ENCODE results near the gene ARHGDIB. TPM values are rescaled to one million over a fixed set of nuclear protein-coding genes. Genes with fewer than 3 reads are reported as not detected.

ARHGDIB gene
- total and polyA plus RNA-seq, 10 of the 15 experiments (the other 5 are each of a cell fraction or from before 2014, with no cell fraction given): 796 to 2,849 (median 1,346) TPM

DNA sequence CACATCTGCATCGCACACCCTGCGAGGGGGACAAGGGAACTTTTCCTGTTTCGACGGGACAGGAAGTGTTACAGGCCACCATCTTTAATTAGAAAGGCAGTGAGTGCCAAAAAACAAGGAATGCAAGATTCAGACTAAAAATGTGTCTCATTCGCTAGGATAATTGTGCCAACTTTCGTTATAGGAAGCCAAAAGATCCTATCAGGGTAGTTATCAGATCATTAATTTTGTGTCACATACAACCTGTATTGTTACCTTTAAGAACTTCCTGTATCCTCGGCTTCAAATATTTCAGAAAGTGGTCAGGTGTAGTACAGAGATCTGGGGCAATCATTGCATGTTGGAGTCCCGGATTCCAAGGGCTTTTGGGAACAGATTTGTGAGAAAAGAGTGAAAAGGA is 56.5 kb downstream of the ARHGDIB start:
- no TSS peak for BruUV-seq (replicated peaks)
- H3K9ac ChIP-seq (ENCODE audit: control insufficient read depth, insufficient read depth, low read length): no peak overlapping the region
- H3K27ac ChIP-seq (ENCODE audit: control insufficient read depth, insufficient read depth): no peak overlapping the region
- no peak for DNase-seq (ENCODE audit: low read depth, low spot score)
- H3K9me3 ChIP-seq (replicated peaks; ENCODE audit: control insufficient read depth, insufficient read depth, low read length): no peaks in the 10 kb centered on the region
- in situ Hi-C loops (cut with MboI) (no loop called here), intact Hi-C loops (cut with micrococcal nuclease; ENCODE audit: unreplicated experiment) (no loop called here)
- WGBS (ENCODE audit: insufficient coverage, insufficient replicate concordance, low lambda C conversion rate, missing lambda C conversion rate): 78% methylated on average over 8 of the region's 8 CpGs
- TF ChIP-seq, protein P1, sequence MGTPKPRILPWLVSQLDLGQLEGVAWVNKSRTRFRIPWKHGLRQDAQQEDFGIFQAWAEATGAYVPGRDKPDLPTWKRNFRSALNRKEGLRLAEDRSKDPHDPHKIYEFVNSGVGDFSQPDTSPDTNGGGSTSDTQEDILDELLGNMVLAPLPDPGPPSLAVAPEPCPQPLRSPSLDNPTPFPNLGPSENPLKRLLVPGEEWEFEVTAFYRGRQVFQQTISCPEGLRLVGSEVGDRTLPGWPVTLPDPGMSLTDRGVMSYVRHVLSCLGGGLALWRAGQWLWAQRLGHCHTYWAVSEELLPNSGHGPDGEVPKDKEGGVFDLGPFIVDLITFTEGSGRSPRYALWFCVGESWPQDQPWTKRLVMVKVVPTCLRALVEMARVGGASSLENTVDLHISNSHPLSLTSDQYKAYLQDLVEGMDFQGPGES (IDR thresholded peaks at IDR 0.05): no peak
- TF ChIP-seq NR2C2 (IDR thresholded peaks at IDR 0.05; ENCODE audit: borderline replicate concordance, control insufficient read depth, insufficient read length, low read depth) (no peak), FOXK2 (IDR thresholded peaks at IDR 0.05) (no peak), ZBTB11 (CRISPR knock-in tag; IDR thresholded peaks at IDR 0.05) (no peak), SMARCA5 (IDR thresholded peaks at IDR 0.05) (no peak), TCF3 (IDR thresholded peaks at IDR 0.05; ENCODE audit: borderline replicate concordance, insufficient read depth, low read depth, low read length) (no peak), RAD51 (IDR thresholded peaks at IDR 0.05) (no peak), CBX3 (IDR thresholded peaks at IDR 0.05; ENCODE audit: borderline replicate concordance, low read depth) (no peak), YY1 (IDR thresholded peaks at IDR 0.05; ENCODE audit: low read depth, low read length) (no peak), SUPT20H (IDR thresholded peaks at IDR 0.05; ENCODE audit: borderline replicate concordance, control insufficient read depth, low read depth, low read length) (no peak), CREM (IDR thresholded peaks at IDR 0.05; ENCODE audit: low read depth) (no peak), SMAD1 (IDR thresholded peaks at IDR 0.05; ENCODE audit: low read depth, partially characterized antibody) (no peak)
- H3K4me2 ChIP-seq (ENCODE audit: control insufficient read depth, insufficient read depth): no peak overlapping the region
- ChIA-PET RAD21 (ENCODE audit: unreplicated experiment) (no interaction called here), POLR2A (no interaction called here), SMC1A (ENCODE audit: uncharacterized antibody, unreplicated experiment) (no interaction called here), CTCF (interaction anchor here (0.9 kb wide), 1 partner anchor 25 kb away, joined by 3 read pairs; no protein-coding TSS in a partner anchor)
- no peaks in the 10 kb centered on the region for H3K27me3 ChIP-seq (replicated peaks in 1 of 2; ENCODE audit: control insufficient read depth in 2 of 2, insufficient read depth in 2 of 2, low read length in 1 of 2)
- H4K20me1 ChIP-seq (ENCODE audit: control insufficient read depth, insufficient read depth): no peaks in the 10 kb centered on the region
- no peaks in the 10 kb centered on the region for H3K79me2 ChIP-seq (ENCODE audit: control insufficient read depth, insufficient read depth, low read length)
- no peak overlapping the region for H2AFZ ChIP-seq (ENCODE audit: control insufficient read depth, low read depth, low read length)
- H3K4me1 ChIP-seq (ENCODE audit: control insufficient read depth, insufficient read depth, low read length): peaks cover 4% of the 10 kb centered on the region; the same call in 1 of the 2 replicates
- no peaks in the 10 kb centered on the region for H3K36me3 ChIP-seq (ENCODE audit: control insufficient read depth in 2 of 2, insufficient read depth in 2 of 2, low read length in 1 of 2)
- H3K4me3 ChIP-seq: no peak overlapping the region
- no peak for ATAC-seq
- no peak for FAIRE-seq

Data from GM12878 (cell line).